ENCODE data around the gene DTX3. TPM values are rescaled to one million over a fixed set of nuclear protein-coding genes. Genes with fewer than 3 reads are reported as not detected.

Gene DTX3
- total RNA-seq, 1 experiment from 2014 or later = 11.9 TPM

- H3K79me2 ChIP-seq (ENCODE audit: low read length) = no peaks in the 10 kb centered on the region
- DNase-seq (no peak), ATAC-seq (no peak)
- BruUV-seq (replicated peaks) = no TSS peak
- CTCF ChIA-PET = no interaction called here
- no peaks in the 10 kb centered on the region for H3K9me2 ChIP-seq (replicated peaks; ENCODE audit: low read length)
- H3K4me1 ChIP-seq (ENCODE audit: insufficient read depth, low read length) = peaks cover 9% of the 10 kb centered on the region; the same call in 1 of the 2 replicates
- no peaks in the 10 kb centered on the region for H3K9me3 ChIP-seq (ENCODE audit: low read length)
- intact Hi-C loops (cut with micrococcal nuclease) = no loop called here
- H3K27ac ChIP-seq (ENCODE audit: low read length) = no peak overlapping the region
- no peaks in the 10 kb centered on the region for H3F3A ChIP-seq (ENCODE audit: low read length, unreplicated experiment)
- H3K27me3 ChIP-seq (ENCODE audit: low read length) = no peaks in the 10 kb centered on the region
- no peak for TF ChIP-seq CTCF (conservative IDR thresholded peaks at IDR 0.05; ENCODE audit: low read depth, low read length)
- TF ChIP-seq EZH2phosphoT487 (IDR thresholded peaks at IDR 0.05; ENCODE audit: borderline replicate concordance, low read length) = no peak
- no peak for TF ChIP-seq EZH2 (IDR thresholded peaks at IDR 0.05; ENCODE audit: low read length, unreplicated experiment)
- no peaks in the 10 kb centered on the region for H3K36me3 ChIP-seq (ENCODE audit: low read depth, low read length)
- H3K4me3 ChIP-seq (ENCODE audit: low read length) = no peak overlapping the region
- POLR2A ChIA-PET (ENCODE audit: unreplicated experiment) = no interaction called here
- no peak overlapping the region for H3K4me2 ChIP-seq (ENCODE audit: low read length)
- no peak overlapping the region for H2AFZ ChIP-seq (ENCODE audit: low read length)
- no peak overlapping the region for H3K9ac ChIP-seq (ENCODE audit: low read length)
- no peaks in the 10 kb centered on the region for H4K20me1 ChIP-seq (ENCODE audit: low read length)
These were observed 8.9 kb downstream of the DTX3 start for GRCh38 chr12:57613427-57614109.

- Histone ChIP-seq H3K9me3 (ENCODE audit: low read length) (no peaks in the 10 kb centered on the region), H3K4me3 (ENCODE audit: low read length) (no peak overlapping the region), H3K4me2 (ENCODE audit: low read length) (no peak overlapping the region), H2AFZ (ENCODE audit: low read length) (no peak overlapping the region), H3K4me1 (ENCODE audit: insufficient read depth, low read length) (peaks cover 9% of the 10 kb centered on the region; the same call in 1 of the 2 replicates), H3F3A (ENCODE audit: low read length, unreplicated experiment) (no peaks in the 10 kb centered on the region), H3K36me3 (ENCODE audit: low read depth, low read length) (no peaks in the 10 kb centered on the region), H3K9ac (ENCODE audit: low read length) (no peak overlapping the region), H3K27ac (ENCODE audit: low read length) (no peak overlapping the region), H3K27me3 (ENCODE audit: low read length) (no peaks in the 10 kb centered on the region), H4K20me1 (ENCODE audit: low read length) (no peaks in the 10 kb centered on the region), H3K79me2 (ENCODE audit: low read length) (no peaks in the 10 kb centered on the region), H3K9me2 (replicated peaks; ENCODE audit: low read length) (no peaks in the 10 kb centered on the region)
- BruUV-seq (replicated peaks) = no TSS peak
- ChIA-PET POLR2A (ENCODE audit: unreplicated experiment) (no interaction called here), CTCF (interaction anchor here (0.6 kb wide), 1 partner anchor 1554 kb away, joined by 3 read pairs; no protein-coding TSS in a partner anchor)
- DNase-seq (no peak), ATAC-seq (no peak)
- TF ChIP-seq EZH2 (IDR thresholded peaks at IDR 0.05; ENCODE audit: low read length, unreplicated experiment) = no peak
- no peak for TF ChIP-seq EZH2phosphoT487 (IDR thresholded peaks at IDR 0.05; ENCODE audit: borderline replicate concordance, low read length)
- TF ChIP-seq CTCF (conservative IDR thresholded peaks at IDR 0.05; ENCODE audit: low read depth, low read length) = no peak
- intact Hi-C loops (cut with micrococcal nuclease) = no loop called here
These were observed 9.7 kb downstream of the DTX3 start for GRCh38 chr12:57614178-57614947.
